GM18873 (cell line): ENCODE results near the gene APBB1IP.
A peak's percentile ranks its signal among the peaks of the same experiment; 100 is the strongest.
"Not testable (repeated sequence)": the region's sequence is repeated elsewhere in the genome, so short reads cannot be mapped to it uniquely, and the experiment has no call there.

Experiments used
- ATAC-seq: cut with Tn5 transposase; IDR thresholded peaks from one replicate; pipeline ENCODE4 v1.9.1; 2021; ENCODE audit warnings: mild to moderate bottlenecking, moderate library complexity, moderate number of reproducible peaks; ENCODE audit not compliant: unreplicated experiment, low FRiP score

Gene APBB1IP

GRCh38 chr10:26437637-26438461 lies at the start of gene APBB1IP:
Gene APBB1IP, plus strand, starts transcription at chr10:26438341. Its CDS starts 53,986 bp downstream, at chr10:26492327.
- peak; percentile 48 for ATAC-seq

- no peak for ATAC-seq
Observed at GRCh38 chr10:26389533-26389932, 48.6 kb upstream of the APBB1IP start.

- no peak for ATAC-seq
Observed at GRCh38 chr10:26391701-26392695, 46.1 kb upstream of the APBB1IP start.

- not testable (repeated sequence) for ATAC-seq
Observed at GRCh38 chr10:26398353-26398752, 39.8 kb upstream of the APBB1IP start.

- no peak for ATAC-seq
Observed at GRCh38 chr10:26407406-26407969, 30.7 kb upstream of the APBB1IP start.

- no peak for ATAC-seq
Observed at GRCh38 chr10:26408858-26409494, 29.2 kb upstream of the APBB1IP start.

- ATAC-seq = no peak
Observed at GRCh38 chr10:26410356-26410755, 27.8 kb upstream of the APBB1IP start.

GRCh38 chr10:26412932-26413331 lies 25.2 kb upstream of the APBB1IP start:
- ATAC-seq = no peak

GRCh38 chr10:26413375-26413774 lies 24.8 kb upstream of the APBB1IP start:
- ATAC-seq = no peak

- ATAC-seq = no peak
Observed at GRCh38 chr10:26417136-26417535, 21.0 kb upstream of the APBB1IP start.

- no peak for ATAC-seq
Observed at GRCh38 chr10:26422977-26423376, 15.2 kb upstream of the APBB1IP start.

GRCh38 chr10:26423722-26424121 lies 14.4 kb upstream of the APBB1IP start:
- no peak for ATAC-seq

GRCh38 chr10:26430641-26431163 lies 7.4 kb upstream of the APBB1IP start:
- ATAC-seq = peak; percentile 92

- ATAC-seq = no peak
Observed at GRCh38 chr10:26432938-26433337, 5.2 kb upstream of the APBB1IP start.

GRCh38 chr10:26435852-26436251 lies 2.3 kb upstream of the APBB1IP start:
- no peak for ATAC-seq

GRCh38 chr10:26436848-26437247 lies 1.3 kb upstream of the APBB1IP start:
- no peak for ATAC-seq

GRCh38 chr10:26438534-26439341 lies 597 bp downstream of the APBB1IP start:
- ATAC-seq = peak; percentile 42

- no peak for ATAC-seq
Observed at GRCh38 chr10:26439406-26440087, 1.4 kb downstream of the APBB1IP start.

- ATAC-seq = no peak
Observed at GRCh38 chr10:26440088-26440470, 1.9 kb downstream of the APBB1IP start.
